ENCODE data around the gene CACNA1G. TPM values are rescaled to one million over a fixed set of nuclear protein-coding genes. Genes with fewer than 3 reads are reported as not detected.

Gene CACNA1G
- total RNA-seq, 1 donor from 2014 or later: not detected

DNA sequence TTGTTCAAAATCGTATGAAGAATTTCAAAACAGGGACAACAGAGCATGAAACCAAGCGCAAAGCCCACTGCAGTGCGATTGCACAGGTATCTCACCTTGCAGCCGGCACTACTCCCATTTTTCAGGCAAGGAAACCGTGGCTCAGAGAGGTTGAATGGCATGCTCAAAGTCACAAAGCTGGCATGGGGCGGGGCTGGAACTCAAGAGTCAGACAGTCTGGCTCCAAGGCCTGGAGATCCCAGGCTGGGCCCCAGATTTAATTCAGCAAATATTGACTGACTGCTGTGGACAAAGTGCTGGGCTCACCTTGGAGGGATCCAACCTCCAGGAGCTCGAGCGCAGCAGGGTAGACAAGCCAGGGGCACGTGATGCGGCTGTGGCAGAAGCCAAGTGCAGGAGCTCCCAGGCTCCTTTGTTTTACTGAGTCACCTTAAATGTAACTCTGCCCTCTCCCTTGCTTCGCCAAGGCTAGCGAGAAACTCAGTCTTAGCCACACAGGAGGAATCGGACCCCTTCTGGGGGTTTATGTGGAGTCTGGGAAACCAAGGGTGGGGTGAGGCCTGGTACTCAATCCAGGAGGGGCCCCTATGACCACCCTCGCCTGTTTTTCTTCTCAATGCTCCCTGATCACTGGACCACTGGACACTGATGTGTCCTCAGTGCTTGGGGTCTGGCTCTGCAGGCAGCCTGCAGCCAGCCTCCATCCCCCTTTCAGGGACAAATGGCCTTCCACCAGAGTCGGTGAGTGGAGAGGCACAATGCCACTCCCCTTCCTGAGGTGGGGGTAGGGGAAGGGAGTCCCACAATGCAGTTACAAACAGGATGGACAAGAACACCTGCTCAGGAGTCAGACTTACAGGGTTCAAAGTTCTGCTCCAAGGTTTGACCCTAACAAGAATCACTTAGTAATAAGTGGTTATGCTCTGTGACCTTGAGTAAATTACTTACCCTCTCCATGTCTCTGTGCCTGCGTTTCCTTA is 17.4 kb upstream of the CACNA1G start:
- TF ChIP-seq CTCF (IDR thresholded peaks at IDR 0.05; ENCODE audit: unreplicated experiment): no peak
- H3K27me3 Mint-ChIP-seq (ENCODE audit: unreplicated experiment): peaks cover 11% of the 10 kb centered on the region
- H3K27ac Mint-ChIP-seq (ENCODE audit: unreplicated experiment): no peak overlapping the region
- DNase-seq (ENCODE audit: low spot score): no peak
- no peaks in the 10 kb centered on the region for H3K9me3 Mint-ChIP-seq (ENCODE audit: unreplicated experiment)
- H3K36me3 Mint-ChIP-seq (ENCODE audit: low read depth, unreplicated experiment): no peaks in the 10 kb centered on the region
- H3K4me3 Mint-ChIP-seq (ENCODE audit: unreplicated experiment): peak overlapping the region; percentile 84
- H3K4me1 Mint-ChIP-seq (ENCODE audit: unreplicated experiment): peaks cover 10% of the 10 kb centered on the region

- Mint-ChIP-seq H3K4me1 (ENCODE audit: unreplicated experiment) (peaks cover 3% of the 10 kb centered on the region), H3K36me3 (ENCODE audit: low read depth, unreplicated experiment) (no peaks in the 10 kb centered on the region), H3K4me3 (ENCODE audit: unreplicated experiment) (no peak overlapping the region), H3K27ac (ENCODE audit: unreplicated experiment) (no peak overlapping the region), H3K9me3 (ENCODE audit: unreplicated experiment) (no peaks in the 10 kb centered on the region), H3K27me3 (ENCODE audit: unreplicated experiment) (peaks cover 11% of the 10 kb centered on the region)
- no peak for TF ChIP-seq CTCF (IDR thresholded peaks at IDR 0.05; ENCODE audit: unreplicated experiment)
- no peak for DNase-seq (ENCODE audit: low spot score)
Observed at GRCh38 chr17:50544516-50544915, 16.0 kb upstream of the CACNA1G start.

- Mint-ChIP-seq H3K9me3 (ENCODE audit: unreplicated experiment) (no peaks in the 10 kb centered on the region), H3K4me1 (ENCODE audit: unreplicated experiment) (peaks cover 3% of the 10 kb centered on the region), H3K36me3 (ENCODE audit: low read depth, unreplicated experiment) (no peaks in the 10 kb centered on the region), H3K27ac (ENCODE audit: unreplicated experiment) (no peak overlapping the region), H3K27me3 (ENCODE audit: unreplicated experiment) (peaks cover 10% of the 10 kb centered on the region), H3K4me3 (ENCODE audit: unreplicated experiment) (no peak overlapping the region)
- no peak for DNase-seq (ENCODE audit: low spot score)
- TF ChIP-seq CTCF (IDR thresholded peaks at IDR 0.05; ENCODE audit: unreplicated experiment): no peak
Observed at GRCh38 chr17:50545311-50545710, 15.2 kb upstream of the CACNA1G start.

- peaks cover 10% of the 10 kb centered on the region for H3K27me3 Mint-ChIP-seq (ENCODE audit: unreplicated experiment)
- H3K4me1 Mint-ChIP-seq (ENCODE audit: unreplicated experiment): peaks cover 3% of the 10 kb centered on the region
- no peak overlapping the region for H3K27ac Mint-ChIP-seq (ENCODE audit: unreplicated experiment)
- peak overlapping the region; percentile 14 for H3K4me3 Mint-ChIP-seq (ENCODE audit: unreplicated experiment)
- H3K9me3 Mint-ChIP-seq (ENCODE audit: unreplicated experiment): no peaks in the 10 kb centered on the region
- H3K36me3 Mint-ChIP-seq (ENCODE audit: low read depth, unreplicated experiment): no peaks in the 10 kb centered on the region
- DNase-seq (ENCODE audit: low spot score): no peak
- TF ChIP-seq CTCF (IDR thresholded peaks at IDR 0.05; ENCODE audit: unreplicated experiment): no peak
Observed at GRCh38 chr17:50546701-50547034, 13.8 kb upstream of the CACNA1G start.
